ENCODE measurements around the gene SKOR1.
A peak's percentile ranks its signal among the peaks of the same experiment; 100 is the strongest.

The SKOR1 gene, protein sequence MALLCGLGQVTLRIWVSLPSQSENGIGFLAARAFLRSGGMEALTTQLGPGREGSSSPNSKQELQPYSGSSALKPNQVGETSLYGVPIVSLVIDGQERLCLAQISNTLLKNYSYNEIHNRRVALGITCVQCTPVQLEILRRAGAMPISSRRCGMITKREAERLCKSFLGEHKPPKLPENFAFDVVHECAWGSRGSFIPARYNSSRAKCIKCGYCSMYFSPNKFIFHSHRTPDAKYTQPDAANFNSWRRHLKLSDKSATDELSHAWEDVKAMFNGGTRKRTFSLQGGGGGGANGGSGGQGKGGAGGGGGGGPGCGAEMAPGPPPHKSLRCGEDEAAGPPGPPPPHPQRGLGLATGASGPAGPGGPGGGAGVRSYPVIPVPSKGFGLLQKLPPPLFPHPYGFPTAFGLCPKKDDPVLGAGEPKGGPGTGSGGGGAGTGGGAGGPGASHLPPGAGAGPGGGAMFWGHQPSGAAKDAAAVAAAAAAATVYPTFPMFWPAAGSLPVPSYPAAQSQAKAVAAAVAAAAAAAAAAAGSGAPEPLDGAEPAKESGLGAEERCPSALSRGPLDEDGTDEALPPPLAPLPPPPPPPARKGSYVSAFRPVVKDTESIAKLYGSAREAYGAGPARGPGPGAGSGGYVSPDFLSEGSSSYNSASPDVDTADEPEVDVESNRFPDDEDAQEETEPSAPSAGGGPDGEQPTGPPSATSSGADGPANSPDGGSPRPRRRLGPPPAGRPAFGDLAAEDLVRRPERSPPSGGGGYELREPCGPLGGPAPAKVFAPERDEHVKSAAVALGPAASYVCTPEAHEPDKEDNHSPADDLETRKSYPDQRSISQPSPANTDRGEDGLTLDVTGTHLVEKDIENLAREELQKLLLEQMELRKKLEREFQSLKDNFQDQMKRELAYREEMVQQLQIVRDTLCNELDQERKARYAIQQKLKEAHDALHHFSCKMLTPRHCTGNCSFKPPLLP
- total RNA-seq, result 0.39 to 2.1 (median 1.1) reads per million in 3 experiments

DNA sequence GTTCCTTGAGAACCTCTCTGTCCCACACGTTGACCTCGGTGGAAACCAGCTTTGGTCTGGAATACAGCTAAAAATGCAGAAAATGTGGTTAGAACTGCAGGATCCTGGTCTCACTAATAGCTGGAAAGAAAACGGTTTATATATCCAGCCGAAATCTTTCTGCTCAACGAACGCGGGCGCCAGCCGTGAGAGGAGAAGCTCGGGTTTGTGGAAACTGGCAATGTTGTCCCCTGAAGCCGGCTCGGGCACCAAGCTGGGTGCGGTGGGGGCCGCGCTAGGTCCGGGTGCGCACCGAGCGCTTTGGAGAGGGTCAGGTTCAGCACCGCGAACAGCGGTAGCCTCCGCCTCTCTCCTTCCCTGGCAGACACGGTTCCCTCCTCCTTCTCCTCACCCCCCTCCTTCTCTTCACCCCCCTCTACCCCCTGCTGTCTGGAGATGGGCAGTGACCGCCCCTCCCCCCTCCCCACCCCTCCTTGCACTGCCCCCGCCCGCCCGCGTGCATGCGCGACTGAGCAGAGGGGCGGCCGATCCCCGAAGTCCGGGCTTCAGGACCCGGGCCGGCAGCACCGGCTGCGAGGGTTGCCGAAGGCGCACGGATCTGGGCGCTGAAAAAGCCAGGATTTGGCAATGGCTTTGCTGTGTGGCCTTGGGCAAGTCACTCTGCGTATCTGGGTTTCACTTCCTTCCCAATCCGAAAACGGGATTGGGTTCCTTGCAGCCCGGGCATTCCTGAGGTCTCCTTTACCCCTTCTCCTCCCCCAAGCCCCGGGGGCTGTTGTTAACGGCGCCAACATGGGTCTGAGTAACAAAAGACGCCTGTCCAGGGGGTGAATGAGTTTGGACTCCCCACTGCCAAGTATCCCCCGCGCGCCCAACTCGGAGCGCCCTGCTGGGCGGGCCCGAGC, at the start of gene SKOR1:
Gene SKOR1 (plus strand): TSS at position 534 of the 905 bp plus-strand sequence. CDS start 94 bp downstream, at position 628.
- no peak for DNase-seq

DNA sequence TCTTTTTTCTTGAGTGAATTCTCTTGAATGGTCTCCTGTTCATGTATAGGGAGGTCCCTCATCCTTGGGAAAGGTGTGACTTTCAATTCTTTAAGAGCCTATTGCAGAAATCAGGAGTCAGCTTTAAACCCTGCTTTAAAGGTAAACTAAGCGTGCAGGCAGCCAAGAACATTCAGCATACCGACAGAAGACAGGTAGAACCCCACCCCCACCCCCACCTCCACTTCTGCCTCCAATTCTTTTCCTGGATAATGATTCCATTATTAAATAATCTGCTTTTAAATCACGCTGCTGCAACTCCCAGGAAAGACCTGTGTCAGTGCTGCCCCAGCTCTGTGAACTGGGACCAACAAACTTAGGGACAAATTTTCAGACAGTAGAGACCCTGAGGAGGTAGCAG, 49.3 kb upstream of the SKOR1 start:
- no peak for DNase-seq

DNA sequence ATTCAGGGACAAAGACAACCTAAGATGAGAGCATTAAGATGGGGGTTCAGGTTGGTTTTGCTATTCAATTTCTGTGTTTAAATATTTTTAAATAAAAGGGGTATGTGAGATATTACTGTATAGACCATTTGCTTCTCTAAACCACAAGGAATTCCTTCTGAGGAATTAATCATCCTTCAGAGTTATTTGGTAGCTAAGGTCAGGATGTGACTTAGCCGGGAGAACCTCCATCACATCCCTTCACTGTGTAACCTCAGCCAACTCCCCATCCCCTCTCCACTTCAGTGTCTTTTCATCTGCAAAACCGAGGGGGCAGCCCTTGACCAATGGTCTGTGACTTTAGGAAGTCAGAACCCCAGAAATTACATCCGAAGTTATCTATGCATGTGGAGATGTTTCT, 48.7 kb upstream of the SKOR1 start:
- no peak for DNase-seq

DNA sequence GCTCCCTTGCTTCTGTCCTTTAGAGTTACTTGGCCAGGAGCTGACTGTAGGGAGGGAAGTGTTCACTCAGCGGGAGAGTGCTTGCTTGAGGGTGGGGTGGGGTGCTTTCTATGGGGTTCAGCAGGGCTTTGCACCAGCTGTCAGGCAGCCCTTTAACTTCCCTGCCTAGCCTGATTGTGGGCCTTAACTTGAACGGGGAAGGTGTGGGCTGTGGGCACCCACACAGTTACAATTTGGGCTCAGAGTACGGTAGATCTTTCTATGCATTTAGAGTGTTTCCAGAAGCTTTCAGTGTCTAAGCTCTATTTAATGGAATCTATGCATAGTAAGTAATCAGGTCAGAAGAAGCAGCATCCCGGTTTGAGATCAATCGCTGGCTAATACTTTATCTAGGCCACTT, 48.2 kb upstream of the SKOR1 start:
- no peak for DNase-seq

DNA sequence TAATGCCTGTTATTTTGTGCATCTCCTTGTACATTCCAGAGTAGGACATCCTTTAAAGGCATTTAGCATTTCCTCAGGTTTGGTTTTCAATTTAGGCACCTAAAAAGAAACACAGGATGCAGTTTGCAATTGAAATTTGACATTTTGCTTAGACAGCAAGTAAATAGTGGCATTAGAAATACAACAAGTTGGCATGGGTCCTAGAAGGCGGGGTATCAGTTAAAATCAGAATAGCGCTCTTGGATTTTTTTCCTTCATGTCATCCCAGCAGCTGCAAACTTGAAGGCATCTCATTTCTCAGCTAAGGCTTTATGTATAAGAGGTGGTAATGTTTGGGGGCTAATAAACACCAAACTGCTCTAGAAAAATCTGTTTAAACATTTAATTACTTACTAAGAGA, 47.5 kb upstream of the SKOR1 start:
- no peak for DNase-seq

DNA sequence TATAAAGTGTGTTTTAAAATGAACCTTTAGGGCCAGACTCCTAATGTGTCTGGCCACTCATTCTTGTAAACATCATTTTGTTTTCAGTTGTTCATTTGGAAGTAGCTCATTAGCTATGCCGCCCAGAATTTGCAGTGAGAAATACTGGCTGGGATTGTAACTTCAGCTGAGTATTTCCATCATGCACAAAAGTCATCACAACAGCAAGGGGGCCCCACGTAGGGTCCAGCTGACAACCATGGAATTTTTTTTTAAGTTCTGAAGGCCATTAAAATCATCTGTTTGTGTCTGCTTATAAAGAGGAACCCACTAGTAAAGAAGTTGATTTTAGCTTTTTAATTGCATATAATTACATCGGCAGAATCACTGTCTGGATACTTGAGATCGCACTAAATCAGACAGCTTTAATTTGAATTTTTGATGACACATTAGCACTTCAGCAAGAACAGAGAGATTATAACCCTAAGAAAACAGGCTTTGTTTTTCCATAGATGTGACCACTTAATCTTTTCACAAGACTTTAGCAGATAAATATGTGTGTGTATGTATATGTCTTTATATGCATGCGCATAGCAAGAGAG, 46.3 kb upstream of the SKOR1 start:
- DNase-seq, result no peak

DNA sequence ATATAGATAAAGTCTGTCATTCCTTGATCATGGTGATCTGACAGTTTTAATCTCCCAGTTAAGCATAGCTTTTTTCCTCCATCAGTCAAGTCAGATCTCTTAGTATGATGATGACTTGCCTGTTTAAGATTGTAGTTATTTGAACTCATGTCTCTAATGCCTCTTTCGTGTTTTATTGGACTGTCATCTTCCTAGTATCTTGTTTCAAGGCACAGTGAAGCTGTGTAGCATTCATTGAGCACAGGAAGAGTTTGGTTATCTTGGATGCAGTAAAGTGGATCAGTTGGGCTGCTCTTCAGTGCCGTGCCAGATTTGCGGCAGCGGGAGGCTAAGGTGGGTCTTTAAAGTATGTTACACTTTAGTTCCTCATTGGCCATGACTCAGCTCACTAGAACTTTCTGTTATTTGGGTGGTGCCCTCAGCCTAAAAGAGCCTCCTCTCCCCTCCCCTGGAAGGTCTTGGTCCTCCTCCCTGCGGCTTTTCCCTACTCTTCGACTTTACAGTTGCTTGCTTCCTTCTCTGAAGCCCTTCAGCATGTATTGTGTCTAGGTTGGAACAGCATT, 45.7 kb upstream of the SKOR1 start:
- DNase-seq, result no peak

DNA sequence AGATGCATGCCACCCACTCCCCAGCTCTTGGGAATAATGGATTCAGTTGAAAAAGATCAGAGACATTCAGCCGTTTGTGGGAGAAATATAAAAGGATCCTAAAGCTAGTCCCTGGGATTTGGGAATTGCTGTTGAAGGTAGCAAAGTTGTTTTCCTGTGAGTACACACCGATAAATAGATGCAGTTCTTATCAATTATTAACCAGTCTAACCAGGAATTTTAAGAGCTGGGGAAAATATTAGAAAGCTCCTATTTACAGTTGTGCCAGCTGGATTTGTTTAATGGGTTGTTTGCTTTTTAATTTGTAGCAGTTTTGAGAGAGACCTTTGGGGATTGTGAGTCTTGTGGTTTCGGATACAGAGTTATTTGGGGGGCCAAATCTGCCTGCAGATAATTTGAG, 44.2 kb upstream of the SKOR1 start:
- no peak for DNase-seq

DNA sequence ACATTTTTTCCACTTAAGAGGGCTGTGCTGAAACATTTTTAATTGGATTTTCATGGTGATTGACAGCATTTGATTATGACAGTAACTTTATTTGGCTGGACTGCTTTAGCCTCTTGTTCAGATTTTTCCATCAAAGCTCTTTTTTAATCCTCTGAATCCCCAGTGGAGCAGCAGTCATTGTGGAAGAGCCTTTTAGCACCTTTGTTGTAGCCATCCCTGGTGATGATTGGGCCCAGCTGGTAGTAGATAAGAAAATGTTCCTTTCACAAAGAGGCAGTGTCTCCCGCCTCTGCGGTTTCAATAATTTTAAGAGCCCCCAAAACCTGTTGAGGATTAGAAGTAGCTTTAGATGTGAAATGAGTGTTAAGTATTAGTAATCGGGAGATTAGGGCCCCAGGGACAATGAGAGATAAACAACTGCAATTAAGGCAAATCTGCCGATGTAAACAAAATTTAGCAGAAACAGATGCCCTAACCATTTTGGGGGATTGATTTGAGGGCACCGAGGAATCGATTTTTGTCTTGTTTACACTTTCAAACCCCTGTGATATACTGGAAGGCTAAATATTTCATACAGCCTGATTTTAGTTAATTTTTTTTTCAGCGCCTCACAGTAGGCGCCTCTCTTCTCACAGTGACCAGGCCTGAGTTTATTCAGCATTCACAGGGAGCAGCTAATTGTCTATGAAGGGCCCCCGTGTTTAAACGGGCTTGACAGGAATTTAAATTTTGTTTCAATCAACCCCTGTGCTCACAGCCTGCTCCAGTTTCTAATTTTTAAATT, 43.2 kb upstream of the SKOR1 start:
- DNase-seq, result no peak

DNA sequence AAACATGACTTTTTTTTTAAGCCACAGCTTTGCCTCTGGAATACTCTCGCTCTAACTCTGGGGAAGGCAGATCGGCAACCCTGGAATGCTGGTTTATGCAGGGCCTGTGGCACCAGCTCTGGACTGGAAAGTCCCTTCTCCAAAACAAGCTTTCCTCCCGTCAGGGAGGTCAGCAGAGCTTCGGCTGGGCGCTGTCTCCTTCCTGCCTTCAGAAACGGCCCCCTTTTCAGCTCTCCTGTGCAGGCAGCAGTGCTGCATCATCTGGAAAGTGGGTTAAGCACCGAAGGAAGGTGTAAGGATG, 42.7 kb upstream of the SKOR1 start:
- no peak for DNase-seq

DNA sequence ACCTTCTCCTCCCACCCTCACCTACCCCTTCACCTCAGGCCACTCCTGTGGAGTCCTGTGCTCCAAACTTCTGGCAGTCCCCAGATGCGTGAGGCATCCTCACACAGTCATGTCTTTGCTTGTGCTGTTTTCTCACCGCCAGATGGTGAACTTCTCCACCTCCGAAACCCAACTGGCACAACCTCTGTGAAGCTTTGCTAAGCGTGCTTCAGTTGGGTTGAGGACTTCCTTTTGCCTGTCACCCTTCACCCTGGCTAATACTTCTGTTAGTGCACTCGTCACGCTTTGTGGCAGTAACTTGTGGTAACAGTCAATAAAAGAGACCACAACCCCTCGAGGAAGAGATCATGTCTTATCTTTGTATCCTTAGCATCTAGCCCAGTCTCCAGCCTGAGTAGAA, 42.0 kb upstream of the SKOR1 start:
- DNase-seq, result peak; percentile 74

DNA sequence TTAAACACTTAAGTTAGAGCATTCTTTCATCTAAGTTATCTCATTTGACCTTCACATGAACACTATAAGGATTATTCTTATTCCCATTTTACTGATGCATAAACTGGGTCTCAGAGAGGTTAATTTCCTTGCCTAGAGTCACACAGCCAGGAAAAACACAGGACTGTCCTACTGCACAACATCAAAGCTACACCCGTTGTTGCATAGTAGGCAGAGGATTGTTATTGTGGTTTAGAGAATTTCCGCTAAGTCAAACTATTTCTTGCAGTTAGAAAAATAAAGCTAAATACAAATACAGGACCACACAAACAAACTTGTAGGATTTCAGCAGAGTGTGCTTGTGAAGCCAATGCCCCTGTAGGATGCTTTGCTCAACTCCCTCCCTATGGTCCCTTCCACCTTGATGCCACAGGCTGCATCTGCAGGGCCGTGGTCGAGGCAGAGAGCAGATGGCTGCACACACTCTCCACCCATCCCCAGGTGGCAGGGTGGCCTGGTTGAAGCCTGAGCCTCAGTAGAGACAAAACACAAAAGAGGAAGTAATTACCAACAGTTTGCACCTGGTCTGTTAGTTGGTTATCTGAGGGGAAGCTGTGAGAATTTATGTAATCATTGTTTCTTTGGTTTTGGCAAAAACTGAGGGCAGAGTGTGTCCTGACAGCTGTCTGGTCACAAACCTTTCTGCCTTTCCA, 41.1 kb upstream of the SKOR1 start:
- DNase-seq, result peak; percentile 17

DNA sequence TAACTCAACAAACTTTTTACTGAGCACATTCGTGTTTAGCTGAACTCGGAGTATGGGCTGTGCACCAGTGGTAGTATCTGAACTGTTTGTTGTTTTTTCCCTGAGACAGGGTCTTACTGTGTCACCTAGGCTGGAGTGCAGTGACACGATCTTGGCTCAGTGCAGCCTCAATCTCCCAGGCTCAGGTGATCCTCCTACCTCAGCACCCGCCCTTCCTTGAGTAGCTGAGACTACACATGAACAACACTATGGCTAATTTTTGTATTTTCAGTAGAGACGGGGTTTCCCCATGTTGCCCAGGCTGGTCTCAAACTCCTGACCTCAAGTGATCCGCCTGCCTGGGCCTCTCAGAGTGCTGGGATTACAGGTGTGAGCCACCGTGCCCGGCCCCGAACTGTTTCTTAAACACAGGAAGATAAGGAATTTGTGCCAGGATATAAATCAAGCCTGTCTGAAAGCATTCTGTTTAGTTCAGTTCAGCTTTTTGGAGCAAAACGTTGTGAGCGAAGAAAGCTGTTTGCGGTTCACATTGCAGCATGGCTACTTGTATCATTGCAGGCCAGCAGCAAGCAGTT, 40.4 kb upstream of the SKOR1 start:
- no peak for DNase-seq

DNA sequence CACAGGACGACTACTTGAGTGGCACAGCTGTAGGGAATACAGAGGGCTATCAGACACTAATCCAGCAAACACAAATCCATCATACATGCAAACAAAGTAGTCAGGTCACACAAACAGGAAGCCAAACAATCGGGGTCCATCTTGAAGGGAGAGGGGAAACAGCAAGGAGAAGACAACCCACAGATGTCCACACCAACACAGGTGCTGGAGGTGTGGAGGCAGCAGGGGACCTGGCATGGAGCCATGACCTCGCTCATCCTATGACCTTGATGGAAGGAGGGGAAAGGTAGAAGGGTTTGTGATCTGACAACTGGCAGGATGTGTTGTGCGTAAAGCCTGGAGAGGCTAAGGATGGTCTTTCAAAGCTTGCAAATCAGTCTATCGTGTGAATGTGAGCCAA, 39.9 kb upstream of the SKOR1 start:
- no peak for DNase-seq

DNA sequence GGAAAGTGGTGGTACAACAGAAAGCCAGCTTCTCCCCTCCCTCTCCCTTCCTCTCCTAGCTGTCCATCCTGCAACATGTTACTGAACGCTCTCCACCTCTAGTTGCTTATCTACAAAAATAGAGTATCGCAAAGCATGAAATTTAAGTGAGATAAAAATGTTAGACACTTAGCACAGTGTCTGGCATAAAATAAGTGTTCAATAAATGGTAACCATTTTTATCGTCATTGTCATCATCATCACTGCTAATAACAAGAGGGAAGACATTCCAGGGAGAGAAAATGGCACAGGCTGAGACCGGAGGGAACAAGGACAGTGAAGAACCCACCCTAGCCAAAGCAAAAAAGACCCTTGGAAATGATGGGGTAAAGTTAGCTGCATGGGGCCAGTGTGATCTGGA, 38.7 kb upstream of the SKOR1 start:
- DNase-seq, result no peak

DNA sequence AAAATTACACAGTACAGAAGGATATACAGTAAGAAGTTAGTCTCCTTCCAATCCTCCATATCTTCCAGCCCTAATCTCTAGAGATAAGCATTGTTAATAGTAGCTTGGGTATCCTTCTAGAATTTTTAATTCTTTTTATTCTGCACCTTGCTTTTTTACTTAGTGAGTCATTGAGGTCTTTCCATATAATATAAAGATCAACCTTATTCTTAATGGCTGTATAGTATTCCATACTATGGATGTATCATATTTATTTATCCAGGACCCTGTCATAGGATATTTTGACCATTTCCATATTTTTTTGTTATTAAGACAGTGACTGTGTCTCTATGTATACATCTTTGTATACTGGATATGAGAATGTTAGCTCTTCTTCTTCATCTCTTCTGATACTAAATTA, 36.3 kb upstream of the SKOR1 start:
- no peak for DNase-seq

DNA sequence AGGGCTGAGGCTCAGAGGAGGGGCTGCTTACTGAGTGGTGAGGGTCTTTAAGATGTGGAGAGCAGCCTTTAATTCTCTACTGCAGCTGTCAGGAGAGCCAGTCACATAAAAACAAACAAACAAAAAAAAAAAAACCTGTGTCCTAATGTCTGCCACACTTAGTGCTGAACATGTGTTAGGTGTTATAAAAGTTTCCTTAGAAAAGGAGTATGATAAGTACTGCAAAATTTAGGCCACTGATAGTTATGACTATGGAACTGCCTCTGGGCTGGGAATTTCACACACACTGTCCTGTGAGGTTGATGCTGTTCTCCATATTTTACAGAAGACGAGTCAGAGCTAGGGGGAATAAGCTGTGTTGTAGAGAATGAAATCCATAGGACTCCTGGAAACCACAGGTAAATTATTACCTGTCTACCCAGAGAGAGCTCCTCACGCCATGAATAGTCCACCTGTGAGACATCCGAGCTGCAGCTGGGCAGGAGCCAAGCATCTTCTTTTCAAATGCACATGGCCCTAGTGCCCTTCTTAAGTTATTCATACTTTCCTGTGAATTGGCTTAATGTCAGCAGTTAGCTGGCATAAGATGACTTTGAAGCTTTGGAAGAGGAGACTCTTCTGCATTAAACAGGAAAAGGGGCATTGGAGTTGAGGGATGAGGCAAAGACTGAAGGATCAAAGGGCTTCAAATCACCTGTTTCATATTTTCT, 34.5 kb upstream of the SKOR1 start:
- DNase-seq, result no peak

DNA sequence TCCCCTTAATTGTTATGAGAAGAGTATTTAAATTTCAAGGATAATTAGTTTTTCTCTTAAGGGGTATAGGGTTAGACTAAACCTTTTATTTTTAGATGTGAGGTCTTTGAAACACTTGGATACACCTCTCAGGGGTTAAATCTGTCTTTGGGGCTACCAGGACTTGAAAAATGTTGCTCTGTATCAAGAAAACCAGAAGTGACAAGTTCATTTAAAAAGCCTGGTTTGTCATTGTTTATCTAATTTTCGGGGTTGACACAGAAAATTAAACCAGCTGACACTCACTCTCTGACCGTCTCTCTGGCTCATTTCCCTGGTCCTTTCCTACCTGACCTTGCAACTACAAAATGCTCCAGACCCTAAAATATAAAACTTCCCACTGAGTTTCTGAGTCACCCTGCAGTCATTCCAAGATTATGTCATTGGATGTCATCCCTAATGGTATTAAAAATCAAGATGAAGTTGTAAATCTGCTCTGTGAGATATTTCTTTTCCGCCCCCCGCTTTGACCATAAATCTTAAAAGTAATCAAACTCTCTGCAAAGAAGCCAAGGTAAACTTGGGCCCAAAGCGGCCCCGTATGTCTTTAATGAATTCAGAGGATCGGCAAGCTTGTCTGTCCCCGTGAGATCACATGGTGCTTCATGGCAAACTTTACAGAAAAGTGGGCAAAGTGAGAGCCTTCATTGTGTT, 32.9 kb upstream of the SKOR1 start:
- DNase-seq, result no peak
